ENCODE measurements around the gene FREM1. TPM values are rescaled to one million over a fixed set of nuclear protein-coding genes. Genes with fewer than 3 reads are reported as not detected.

Gene FREM1
- total RNA-seq, 4 donors from 2014 or later = 0.10 to 3.3 (median 1.00) TPM

- no peak for ATAC-seq
- Histone ChIP-seq H3K27ac (no peak overlapping the region), H3K4me1 (no peaks in the 10 kb centered on the region), H3K9me3 (no peaks in the 10 kb centered on the region), H3K36me3 (no peaks in the 10 kb centered on the region), H3K4me3 (no peak overlapping the region), H3K27me3 (no peaks in the 10 kb centered on the region)
- in situ Hi-C loops (cut with MboI; ENCODE audit: low sequenced_read_pairs in 4 of 4) (no loop called here), intact Hi-C loops (cut with DNase I; ENCODE audit: low total_unique reads) (no loop called here)
- TF ChIP-seq POLR2A (IDR thresholded peaks at IDR 0.05) (no peak), CTCF (IDR thresholded peaks at IDR 0.05 in 4 of 5, conservative IDR thresholded peaks at IDR 0.05 in 1 of 5) (no peak)
- DNase-seq = no peak
Observed at GRCh38 chr9:14790628-14791027, 119.6 kb downstream of the FREM1 start.

- Histone ChIP-seq H3K9me3 (no peaks in the 10 kb centered on the region), H3K27ac (no peak overlapping the region), H3K27me3 (no peaks in the 10 kb centered on the region), H3K4me1 (peaks cover 7 to 9% of the 10 kb centered on the region in 2 donors), H3K4me3 (no peak overlapping the region), H3K36me3 (no peaks in the 10 kb centered on the region)
- in situ Hi-C loops (cut with MboI; ENCODE audit: low sequenced_read_pairs in 4 of 4) (no loop called here), intact Hi-C loops (cut with DNase I; ENCODE audit: low total_unique reads) (loop anchor here (10.0 kb wide), 1 partner anchor 464 kb away; no protein-coding TSS in a partner anchor)
- no peak for ATAC-seq
- DNase-seq = no peak
- TF ChIP-seq CTCF (IDR thresholded peaks at IDR 0.05 in 4 of 5, conservative IDR thresholded peaks at IDR 0.05 in 1 of 5) = no peak
- TF ChIP-seq POLR2A (IDR thresholded peaks at IDR 0.05) = no peak
Observed at GRCh38 chr9:14788846-14789245, 121.4 kb downstream of the FREM1 start.

GRCh38 chr9:14783358-14783757, 126.9 kb downstream of the FREM1 start:
- Histone ChIP-seq H3K27ac (peak overlapping the region; percentile 76 to 90 (median 82)), H3K4me3 (no peak overlapping the region), H3K4me1 (peaks cover 27 to 48% of the 10 kb centered on the region in 2 donors), H3K9me3 (no peaks in the 10 kb centered on the region), H3K36me3 (no peaks in the 10 kb centered on the region), H3K27me3 (no peaks in the 10 kb centered on the region)
- in situ Hi-C loops (cut with MboI; ENCODE audit: low sequenced_read_pairs in 4 of 4) (no loop called here), intact Hi-C loops (cut with DNase I; ENCODE audit: low total_unique reads) (loop anchor here (10.0 kb wide), 1 partner anchor 459 kb away; no protein-coding TSS in a partner anchor)
- ATAC-seq = no peak
- TF ChIP-seq CTCF (IDR thresholded peaks at IDR 0.05 in 4 of 5, conservative IDR thresholded peaks at IDR 0.05 in 1 of 5) (no peak), POLR2A (IDR thresholded peaks at IDR 0.05) (no peak)
- no peak for DNase-seq

GRCh38 chr9:14782286-14783051, 127.8 kb downstream of the FREM1 start:
- no peaks in the 10 kb centered on the region for H3K36me3 ChIP-seq
- peaks cover 27 to 48% of the 10 kb centered on the region in 2 donors for H3K4me1 ChIP-seq
- H3K27ac ChIP-seq = peak overlapping the region; percentile 76 to 90 (median 82)
- intact Hi-C loops (cut with DNase I; ENCODE audit: low total_unique reads) (loop anchor here (10.0 kb wide), 1 partner anchor 458 kb away; no protein-coding TSS in a partner anchor), in situ Hi-C loops (cut with MboI; ENCODE audit: low sequenced_read_pairs in 4 of 4) (no loop called here)
- peak; percentile 41 to 61 for DNase-seq
- peak; percentile 76 to 80 for ATAC-seq
- no peaks in the 10 kb centered on the region for H3K27me3 ChIP-seq
- TF ChIP-seq CTCF (IDR thresholded peaks at IDR 0.05 in 4 of 5, conservative IDR thresholded peaks at IDR 0.05 in 1 of 5) (no peak), POLR2A (IDR thresholded peaks at IDR 0.05) (peak in 1 of 2 donors; percentile 28)
- no peaks in the 10 kb centered on the region for H3K9me3 ChIP-seq
- no peak overlapping the region for H3K4me3 ChIP-seq
